GM12873 (cell line): ENCODE results near the gene SH3BP1.

Experiments
- CTCF ChIP-seq: IDR thresholded peaks from 2 replicates; pipeline ENCODE4 v1.5.1; 2012; ENCODE audit warnings: low read depth, mild to moderate bottlenecking, moderate library complexity, low read length, control low read depth; ENCODE audit not compliant: insufficient read depth; ENCODE audit errors: missing control alignments

Gene SH3BP1

GRCh38 chr22:37633625-37634416 is 5.6 kb upstream of the SH3BP1 start:
- TF ChIP-seq CTCF = peak; percentile 25

GRCh38 chr22:37634417-37634924 is 5.0 kb upstream of the SH3BP1 start:
- TF ChIP-seq CTCF = peak; percentile 63

GRCh38 chr22:37635157-37635556 is 4.3 kb upstream of the SH3BP1 start:
- no peak for TF ChIP-seq CTCF

GRCh38 chr22:37636186-37636948 is 3.1 kb upstream of the SH3BP1 start:
- TF ChIP-seq CTCF = peak; percentile 52

GRCh38 chr22:37636949-37637273 is 2.6 kb upstream of the SH3BP1 start:
- TF ChIP-seq CTCF = no peak

GRCh38 chr22:37638391-37639069 is 939 bp upstream of the SH3BP1 start:
- no peak for TF ChIP-seq CTCF
